Activated T-cell treated with anti-CD3 and anti-CD28 coated beads, Interleukin-2, amount 50 U/mL, for 24 hours (primary cell): ENCODE results near the gene SURF2.

Experiments
- DNase-seq: peaks from one replicate; pipeline ENCODE4 v3.0.0-alpha.2; 2020
- H3K27ac Mint-ChIP-seq: 2 replicates; pipeline ENCODE4 v1.8.0; 2020; ENCODE audit warnings: mild to moderate bottlenecking, mixed read lengths
- H3K27me3 Mint-ChIP-seq: 2 replicates; pipeline ENCODE4 v1.8.0; 2020; ENCODE audit warnings: mixed read lengths
- H3K36me3 Mint-ChIP-seq: 2 replicates; pipeline ENCODE4 v1.8.0; 2020; ENCODE audit warnings: low read depth, mixed read lengths
- H3K4me1 Mint-ChIP-seq: 2 replicates; pipeline ENCODE4 v1.8.0; 2020; ENCODE audit warnings: low read depth, mixed read lengths
- H3K4me3 Mint-ChIP-seq: 2 replicates; pipeline ENCODE4 v1.8.0; 2020; ENCODE audit warnings: mild to moderate bottlenecking, moderate library complexity, mixed read lengths
- H3K9me3 Mint-ChIP-seq: 2 replicates; pipeline ENCODE4 v1.8.0; 2020; ENCODE audit warnings: mixed read lengths

The SURF2 gene

DNA sequence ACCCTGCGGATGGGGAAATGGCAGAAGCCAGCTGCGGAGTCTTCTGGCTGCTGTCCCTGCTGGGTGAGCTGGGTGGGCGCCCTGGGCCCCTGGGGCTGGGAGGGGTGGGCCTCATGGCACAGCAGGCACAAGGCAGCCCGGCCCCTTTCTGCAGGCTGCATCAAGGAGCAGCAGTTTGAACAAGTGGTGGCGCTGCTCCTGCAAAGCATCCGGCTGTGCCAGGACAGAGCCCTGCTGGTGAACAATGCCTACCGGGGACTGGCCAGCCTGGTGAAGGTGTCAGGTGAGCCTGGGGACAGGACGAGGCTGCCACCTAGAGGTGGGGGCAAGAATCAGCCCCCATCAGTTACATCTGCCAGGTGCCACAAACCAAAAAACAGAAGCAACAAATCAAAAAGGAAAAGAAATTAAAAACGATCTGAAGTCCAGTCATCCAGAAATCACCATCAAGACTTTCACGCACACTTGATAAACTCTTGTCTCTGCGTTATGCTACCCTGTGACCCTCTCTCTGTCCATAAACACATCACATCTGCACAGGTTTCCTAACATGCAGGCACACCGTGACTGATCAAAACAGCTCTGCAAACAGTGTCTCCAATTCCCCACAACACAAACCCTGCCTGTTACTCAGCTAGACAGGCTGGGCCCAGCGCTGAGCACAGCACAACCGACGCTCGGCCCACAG, 47.6 kb downstream of the SURF2 start:
- peak; percentile 70 for DNase-seq
- peaks cover 18% of the 10 kb centered on the region for H3K4me1 Mint-ChIP-seq
- no peaks in the 10 kb centered on the region for H3K9me3 Mint-ChIP-seq
- H3K27ac Mint-ChIP-seq = peak overlapping the region; percentile 37
- no peak overlapping the region for H3K4me3 Mint-ChIP-seq
- H3K27me3 Mint-ChIP-seq = no peaks in the 10 kb centered on the region
- peaks cover 61% of the 10 kb centered on the region for H3K36me3 Mint-ChIP-seq

- Mint-ChIP-seq H3K27me3 (no peaks in the 10 kb centered on the region), H3K36me3 (peaks cover 67% of the 10 kb centered on the region), H3K4me1 (peaks cover 18% of the 10 kb centered on the region), H3K9me3 (no peaks in the 10 kb centered on the region), H3K27ac (peak overlapping the region; percentile 37), H3K4me3 (no peak overlapping the region)
- no peak for DNase-seq
Observed at GRCh38 chr9:133404454-133405002, 48.2 kb downstream of the SURF2 start.

DNA sequence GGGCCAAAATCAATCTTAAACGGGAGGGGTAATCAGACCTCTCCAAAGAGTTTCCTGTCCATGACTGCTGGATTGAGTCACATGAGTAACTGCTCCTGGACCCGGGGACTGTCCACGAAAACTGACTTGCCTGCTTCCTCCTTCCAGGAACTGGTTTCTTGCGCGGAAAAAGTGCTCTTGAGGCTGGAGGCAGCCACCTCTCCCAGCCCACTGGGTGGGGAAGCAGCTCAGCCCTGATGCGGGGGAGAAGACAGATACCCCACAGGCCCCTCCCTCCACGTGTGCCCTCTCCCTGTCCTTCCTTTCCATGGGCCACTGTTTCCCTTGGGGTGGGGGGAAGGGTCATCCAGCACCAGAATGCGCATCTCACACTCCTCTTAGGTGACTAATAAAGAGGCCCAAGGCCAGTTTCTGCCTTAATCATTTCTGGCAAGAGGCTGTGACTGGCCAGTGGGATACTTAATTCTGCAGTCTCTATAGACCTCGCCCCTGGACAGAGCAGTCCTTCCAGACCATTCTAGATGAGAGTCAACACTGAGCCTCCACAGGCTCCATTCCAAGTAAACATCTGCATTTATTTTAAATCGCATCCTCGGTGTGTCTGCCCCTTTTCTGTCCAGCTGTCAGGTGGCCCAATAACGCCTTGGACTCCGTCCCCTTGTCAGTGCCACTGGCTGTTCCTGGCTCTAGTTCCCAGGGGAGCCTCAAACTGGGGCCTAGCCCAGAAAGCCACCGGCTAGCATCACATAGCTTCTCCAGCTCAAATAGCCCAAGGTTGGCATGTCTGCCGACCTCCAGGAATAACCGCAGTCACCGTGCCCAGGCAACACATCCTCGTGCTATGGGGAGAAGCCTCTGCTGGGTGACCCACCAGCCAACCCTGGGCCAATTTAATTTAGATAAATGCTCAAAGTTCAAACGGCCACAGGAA, 49.4 kb downstream of the SURF2 start:
- Mint-ChIP-seq H3K27ac (peak overlapping the region; percentile 44), H3K9me3 (no peaks in the 10 kb centered on the region), H3K27me3 (no peaks in the 10 kb centered on the region), H3K36me3 (peaks cover 74% of the 10 kb centered on the region), H3K4me3 (no peak overlapping the region), H3K4me1 (peaks cover 18% of the 10 kb centered on the region)
- DNase-seq = no peak

DNA sequence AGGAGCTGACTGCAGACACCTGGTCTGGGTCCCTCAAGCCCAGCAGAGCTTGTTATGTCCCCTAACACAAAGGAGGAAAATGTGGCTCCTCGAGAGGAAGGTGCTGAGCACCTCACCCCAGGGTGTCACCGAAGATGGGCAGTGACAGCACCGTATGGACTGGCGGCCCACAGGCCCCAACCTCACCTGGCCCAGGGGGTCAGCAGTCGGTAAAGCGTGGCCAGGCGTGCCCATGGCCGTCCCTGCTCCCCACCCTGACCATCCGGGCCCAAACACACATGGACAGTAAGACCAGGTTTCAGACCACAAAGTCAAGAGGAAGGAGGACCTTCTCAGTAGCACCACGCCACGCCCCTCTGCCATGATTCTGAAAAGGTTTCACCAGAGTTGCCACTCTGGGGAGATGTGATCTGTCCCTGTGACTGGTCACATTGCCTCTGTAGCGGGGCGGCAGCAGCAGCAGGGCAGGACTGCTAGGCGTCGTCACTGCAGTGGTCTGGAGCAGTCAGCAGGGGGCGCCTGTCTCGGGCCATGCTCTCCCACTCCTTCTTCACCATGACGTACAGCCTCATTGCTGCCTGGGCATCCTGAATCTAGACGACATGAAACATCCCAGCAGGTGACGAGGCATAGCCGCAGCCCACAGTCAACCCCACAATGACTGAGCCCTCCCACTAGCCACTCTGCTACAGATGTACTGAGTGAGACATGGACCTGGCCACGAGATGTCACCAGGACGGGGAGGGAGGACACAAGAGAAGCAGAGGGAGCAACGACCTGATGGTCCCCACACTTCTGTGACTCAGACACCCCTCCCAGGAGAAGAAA, 50.3 kb downstream of the SURF2 start:
- H3K4me3 Mint-ChIP-seq = no peak overlapping the region
- H3K27ac Mint-ChIP-seq = peak overlapping the region; percentile 92
- peak; percentile 87 for DNase-seq
- no peaks in the 10 kb centered on the region for H3K27me3 Mint-ChIP-seq
- H3K9me3 Mint-ChIP-seq = no peaks in the 10 kb centered on the region
- H3K4me1 Mint-ChIP-seq = peaks cover 18% of the 10 kb centered on the region
- peaks cover 79% of the 10 kb centered on the region for H3K36me3 Mint-ChIP-seq

DNA sequence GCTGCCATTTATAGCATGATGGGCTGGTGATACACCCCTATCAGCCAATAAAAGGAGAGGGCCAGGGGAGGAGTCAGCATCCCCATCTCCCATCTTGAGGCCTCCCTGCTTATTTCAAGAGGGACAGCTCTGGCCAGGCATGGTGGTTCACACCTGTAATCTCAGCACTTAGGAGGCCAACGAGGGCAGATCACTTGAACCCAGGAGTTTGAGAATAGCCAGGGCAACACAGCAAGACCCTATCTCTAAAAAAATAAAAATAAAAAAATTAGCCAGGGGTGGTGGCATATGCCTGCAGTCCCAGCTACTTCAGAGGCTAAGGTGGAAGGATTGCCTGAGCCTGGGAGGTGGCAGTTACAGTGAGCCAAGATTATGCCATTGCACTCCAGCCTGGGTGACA, 51.7 kb downstream of the SURF2 start:
- no peak for DNase-seq
- Mint-ChIP-seq H3K27me3 (no peaks in the 10 kb centered on the region), H3K9me3 (no peaks in the 10 kb centered on the region), H3K36me3 (peaks cover 88% of the 10 kb centered on the region), H3K27ac (no peak overlapping the region), H3K4me3 (no peak overlapping the region), H3K4me1 (peaks cover 18% of the 10 kb centered on the region)
